GM10847 (cell line): ENCODE data around the gene SLC8A1.

Source experiments
- POLR2A ChIP-seq: IDR thresholded peaks from 2 replicates; pipeline ENCODE4 v1.6.1; 2011; ENCODE audit not compliant: insufficient read length; ENCODE audit errors: extremely low read depth

The SLC8A1 gene

GRCh38 chr2:40451918-40452605, at the start of gene SLC8A1:
Gene SLC8A1, minus strand, starts transcription at chr2:40452090.
- TF ChIP-seq POLR2A, result no peak

DNA sequence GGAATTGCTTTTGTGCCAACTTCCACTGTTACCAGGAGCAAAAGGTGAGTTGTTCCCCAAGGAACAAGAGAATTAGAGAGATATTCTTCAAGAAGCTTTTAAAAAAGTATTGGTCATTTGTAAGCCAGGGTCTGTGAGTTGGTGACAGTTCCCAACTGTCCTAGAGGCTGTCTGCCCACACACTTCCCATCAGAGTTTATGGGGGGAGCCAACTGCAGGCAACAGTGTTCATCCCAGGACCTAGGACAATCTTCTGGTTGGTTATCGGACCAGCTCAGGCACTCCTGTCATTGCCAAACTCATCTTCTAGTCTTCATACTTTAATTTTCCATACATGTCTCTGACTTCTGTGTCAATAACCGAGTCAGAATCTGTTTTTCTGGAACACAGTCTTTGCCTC, 47.5 kb upstream of the SLC8A1 start:
- TF ChIP-seq POLR2A, result no peak

- TF ChIP-seq POLR2A, result no peak
Measured at GRCh38 chr2:40497251-40497859, 45.5 kb upstream of the SLC8A1 start.

GRCh38 chr2:40489678-40489960, 37.7 kb upstream of the SLC8A1 start:
- TF ChIP-seq POLR2A, result no peak

DNA sequence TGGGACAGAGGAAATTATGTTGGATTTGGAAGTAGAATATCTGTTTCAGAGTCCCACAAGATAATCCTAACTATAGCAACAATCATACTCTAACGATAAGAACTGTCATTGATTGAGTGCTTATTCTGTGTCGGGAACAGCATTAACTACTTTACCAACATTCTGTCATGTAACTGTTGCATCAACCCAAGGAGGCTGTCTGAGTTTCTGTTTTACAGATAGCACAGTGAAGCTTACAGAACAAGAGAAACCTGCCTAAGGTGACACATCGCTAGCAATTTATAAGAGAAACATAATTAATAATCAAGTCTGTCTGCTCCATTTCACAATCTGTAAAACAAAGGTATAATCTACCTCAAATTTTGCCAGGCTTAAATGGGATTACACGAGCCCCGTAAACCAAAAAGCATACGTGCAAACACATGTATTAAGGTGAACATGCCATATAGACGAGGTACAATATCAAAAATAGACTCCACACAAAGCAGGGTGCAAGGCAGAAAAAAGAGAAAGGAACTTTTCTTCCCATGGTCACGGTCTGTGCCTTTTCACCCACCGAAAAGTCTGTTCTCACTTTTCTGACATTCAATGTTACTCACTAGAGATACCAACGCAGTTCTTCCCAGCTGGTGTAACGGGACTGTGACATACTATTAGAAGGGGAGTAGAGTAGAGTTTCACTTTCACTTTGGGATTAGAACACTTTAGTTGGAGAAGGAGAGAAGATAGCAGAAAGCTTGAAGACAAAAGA, 37.2 kb upstream of the SLC8A1 start:
- no peak for TF ChIP-seq POLR2A

- TF ChIP-seq POLR2A, result no peak
Measured at GRCh38 chr2:40488101-40488601, 36.3 kb upstream of the SLC8A1 start.

GRCh38 chr2:40487602-40488001, 35.7 kb upstream of the SLC8A1 start:
- no peak for TF ChIP-seq POLR2A

DNA sequence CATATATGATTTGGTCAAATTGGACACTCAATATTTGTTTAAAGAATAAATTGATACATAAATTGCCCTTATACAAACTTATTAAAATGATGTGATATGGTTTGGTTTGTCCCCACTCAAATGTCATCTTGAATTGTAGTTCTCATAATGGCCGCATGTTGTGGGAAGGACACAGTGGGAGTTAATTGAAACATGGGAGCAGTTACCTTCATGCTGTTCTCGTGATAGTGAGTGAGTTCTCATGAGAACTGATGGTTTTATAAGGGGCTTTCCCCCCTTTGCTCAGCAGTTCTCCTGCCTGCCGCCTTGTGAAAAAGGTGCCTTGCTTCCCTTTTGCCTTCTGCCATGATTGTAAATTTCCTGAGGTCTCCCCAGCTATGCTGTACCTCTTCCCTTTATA, 34.0 kb upstream of the SLC8A1 start:
- TF ChIP-seq POLR2A, result no peak

DNA sequence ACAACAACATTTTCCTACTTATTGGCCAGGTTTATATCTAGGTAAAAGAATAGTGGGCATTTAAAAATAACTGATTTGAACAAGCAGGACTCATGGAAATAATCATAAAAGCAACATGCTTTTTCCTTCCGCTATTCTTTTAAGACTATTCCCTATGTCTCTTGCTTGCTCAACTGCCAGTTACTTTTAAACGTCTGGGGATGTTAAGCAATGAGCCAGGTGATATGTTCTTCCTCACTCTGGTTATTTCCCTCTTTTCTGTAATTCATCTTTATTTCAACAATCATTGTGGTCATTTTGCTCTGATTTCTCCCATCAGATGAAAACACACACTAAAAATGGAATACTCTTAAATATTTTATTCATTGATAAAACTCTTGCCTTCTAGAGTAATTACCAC, 33.4 kb upstream of the SLC8A1 start:
- TF ChIP-seq POLR2A, result no peak

DNA sequence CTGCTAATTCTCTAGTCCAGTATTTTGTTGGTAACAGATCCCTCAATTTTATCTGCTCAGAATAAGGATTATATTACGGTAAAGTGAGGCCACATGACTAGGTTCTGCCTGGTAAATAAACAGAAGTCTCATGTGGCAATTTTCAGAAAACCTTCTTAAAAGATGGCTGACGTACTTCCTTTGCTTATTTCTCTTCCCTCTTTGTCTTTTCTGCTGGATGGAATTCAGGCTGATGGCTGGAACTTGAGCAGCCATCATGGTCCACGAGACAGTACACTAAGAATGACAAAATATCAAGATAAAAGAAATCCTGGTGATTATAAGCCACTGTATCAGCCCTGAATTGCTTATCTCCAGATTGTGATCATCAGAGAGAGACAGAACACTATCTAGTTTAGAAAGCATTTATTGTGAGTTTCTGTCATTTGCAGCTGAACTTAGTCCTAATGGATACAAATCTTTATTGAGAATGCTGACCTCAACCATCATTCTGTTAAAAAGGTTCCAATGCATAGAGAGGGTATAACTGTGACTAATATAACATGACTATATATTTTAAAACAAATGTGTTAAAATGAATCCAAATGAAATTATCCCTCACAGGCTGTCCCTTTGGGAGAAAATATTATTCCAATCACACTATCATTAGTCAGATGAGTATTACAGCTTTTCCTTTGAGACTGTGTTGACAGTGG, 31.8 kb upstream of the SLC8A1 start:
- TF ChIP-seq POLR2A, result no peak

- no peak for TF ChIP-seq POLR2A
Measured at GRCh38 chr2:40480596-40480995, 28.7 kb upstream of the SLC8A1 start.

DNA sequence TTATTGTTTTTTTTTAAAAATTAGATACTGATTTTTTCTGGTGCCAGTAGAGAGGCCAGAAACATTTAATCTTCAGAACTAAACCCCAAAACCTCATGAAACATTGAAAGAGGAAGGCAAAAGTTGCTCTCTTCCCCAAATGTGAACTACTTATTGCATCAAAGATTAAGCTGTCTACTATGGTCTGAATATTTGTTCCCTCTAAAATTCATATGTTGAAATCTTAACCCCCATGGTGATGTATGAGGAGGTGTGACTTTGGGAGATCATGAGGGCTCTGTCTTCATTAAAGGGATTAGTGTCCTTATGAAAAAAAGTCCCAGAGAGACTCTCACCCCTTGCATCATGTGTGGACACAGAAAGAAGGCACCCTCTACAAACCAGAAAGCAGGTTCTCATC, 28.2 kb upstream of the SLC8A1 start:
- no peak for TF ChIP-seq POLR2A

DNA sequence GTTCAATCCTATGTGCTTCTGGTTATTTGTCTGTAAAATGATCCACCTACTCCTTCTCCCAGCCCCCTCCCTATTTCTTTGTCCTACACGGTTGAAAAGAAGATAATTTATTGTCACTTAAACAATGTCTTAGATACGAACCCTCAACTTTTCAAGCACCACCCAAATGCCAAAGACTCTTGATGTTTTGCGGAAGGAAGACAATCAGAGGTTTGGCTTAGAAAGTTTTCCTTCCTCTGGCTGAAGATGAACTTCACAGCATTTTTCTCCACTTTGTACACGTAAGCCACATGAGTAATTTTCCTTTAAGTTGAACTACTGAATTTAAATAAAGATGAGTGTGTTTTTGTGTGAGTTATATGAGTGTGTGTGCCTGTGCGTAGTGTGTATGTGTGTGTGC, 25.5 kb upstream of the SLC8A1 start:
- no peak for TF ChIP-seq POLR2A

GRCh38 chr2:40476436-40476835, 24.5 kb upstream of the SLC8A1 start:
- TF ChIP-seq POLR2A, result no peak

GRCh38 chr2:40474306-40474705, 22.4 kb upstream of the SLC8A1 start:
- TF ChIP-seq POLR2A, result no peak

- TF ChIP-seq POLR2A, result no peak
Measured at GRCh38 chr2:40471866-40472265, 20.0 kb upstream of the SLC8A1 start.
